ENCODE measurements around the gene DKC1. TPM values are rescaled to one million over a fixed set of nuclear protein-coding genes. Genes with fewer than 3 reads are reported as not detected.
"Not testable (repeated sequence)": the region's sequence is repeated elsewhere in the genome, so short reads cannot be mapped to it uniquely, and the experiment has no call there.

Gene DKC1
- total and polyA plus RNA-seq, 4 donors, result 24.5 to 39.6 (median 33.2) TPM

- TF ChIP-seq, protein P1, sequence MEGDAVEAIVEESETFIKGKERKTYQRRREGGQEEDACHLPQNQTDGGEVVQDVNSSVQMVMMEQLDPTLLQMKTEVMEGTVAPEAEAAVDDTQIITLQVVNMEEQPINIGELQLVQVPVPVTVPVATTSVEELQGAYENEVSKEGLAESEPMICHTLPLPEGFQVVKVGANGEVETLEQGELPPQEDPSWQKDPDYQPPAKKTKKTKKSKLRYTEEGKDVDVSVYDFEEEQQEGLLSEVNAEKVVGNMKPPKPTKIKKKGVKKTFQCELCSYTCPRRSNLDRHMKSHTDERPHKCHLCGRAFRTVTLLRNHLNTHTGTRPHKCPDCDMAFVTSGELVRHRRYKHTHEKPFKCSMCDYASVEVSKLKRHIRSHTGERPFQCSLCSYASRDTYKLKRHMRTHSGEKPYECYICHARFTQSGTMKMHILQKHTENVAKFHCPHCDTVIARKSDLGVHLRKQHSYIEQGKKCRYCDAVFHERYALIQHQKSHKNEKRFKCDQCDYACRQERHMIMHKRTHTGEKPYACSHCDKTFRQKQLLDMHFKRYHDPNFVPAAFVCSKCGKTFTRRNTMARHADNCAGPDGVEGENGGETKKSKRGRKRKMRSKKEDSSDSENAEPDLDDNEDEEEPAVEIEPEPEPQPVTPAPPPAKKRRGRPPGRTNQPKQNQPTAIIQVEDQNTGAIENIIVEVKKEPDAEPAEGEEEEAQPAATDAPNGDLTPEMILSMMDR (IDR thresholded peaks at IDR 0.05; ENCODE audit: control extremely low read depth, extremely low read depth), result no peak
- Histone ChIP-seq H3K4me1 (ENCODE audit: control insufficient read depth in 5 of 5, insufficient read depth in 5 of 5, low read length in 5 of 5) (no peaks in the 10 kb centered on the region), H3K27ac (ENCODE audit: low read depth in 1 of 2, low read length in 1 of 2) (no peak overlapping the region), H3K36me3 (ENCODE audit: control insufficient read depth in 4 of 4, insufficient read depth in 4 of 4, low read length in 4 of 4) (no peaks in the 10 kb centered on the region), H3K4me3 (no peak overlapping the region), H3K27me3 (ENCODE audit: control insufficient read depth in 3 of 3, insufficient read depth in 3 of 3, low read length in 2 of 3) (no peaks in the 10 kb centered on the region), H3K9ac (ENCODE audit: insufficient read depth in 1 of 2, low read length in 2 of 2) (no peak overlapping the region), H3K9me3 (ENCODE audit: control insufficient read depth in 4 of 4, insufficient read depth in 3 of 4, low read length in 3 of 4) (no peaks in the 10 kb centered on the region)
- DNase-seq (no peak), ATAC-seq (ENCODE audit: insufficient read depth, low FRiP score) (no peak)
- 72 to 81% methylated on average over 3 of the region's 3 CpGs for WGBS, 2 donors
These were observed 59.4 kb downstream of the DKC1 start for GRCh38 chrX:154822029-154822428.

DNA sequence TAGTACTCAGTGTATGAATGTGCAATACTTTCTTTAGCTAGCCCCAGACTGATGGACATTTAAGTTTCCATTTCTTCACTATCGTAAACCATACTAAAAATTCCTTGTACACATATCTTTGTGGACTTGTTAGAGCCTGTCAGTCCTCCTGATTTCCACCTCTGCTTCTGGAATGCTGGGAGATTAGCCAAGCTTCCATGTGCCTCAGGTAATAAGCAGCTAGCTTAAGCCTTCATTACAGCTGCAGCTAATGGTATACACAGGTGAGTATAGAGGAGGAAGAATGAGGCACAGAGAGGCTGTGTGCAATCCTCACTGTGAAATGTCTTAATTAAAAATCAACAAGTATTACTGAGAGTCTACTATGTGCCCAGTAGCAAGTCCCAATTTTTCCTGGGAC is 62.0 kb downstream of the DKC1 start:
- TF ChIP-seq, protein P1 (IDR thresholded peaks at IDR 0.05; ENCODE audit: control extremely low read depth, extremely low read depth), result no peak
- no peak for ATAC-seq (ENCODE audit: insufficient read depth, low FRiP score)
- WGBS, 2 donors, result 79 to 95% methylated on average over 1 of the region's 1 CpG

DNA sequence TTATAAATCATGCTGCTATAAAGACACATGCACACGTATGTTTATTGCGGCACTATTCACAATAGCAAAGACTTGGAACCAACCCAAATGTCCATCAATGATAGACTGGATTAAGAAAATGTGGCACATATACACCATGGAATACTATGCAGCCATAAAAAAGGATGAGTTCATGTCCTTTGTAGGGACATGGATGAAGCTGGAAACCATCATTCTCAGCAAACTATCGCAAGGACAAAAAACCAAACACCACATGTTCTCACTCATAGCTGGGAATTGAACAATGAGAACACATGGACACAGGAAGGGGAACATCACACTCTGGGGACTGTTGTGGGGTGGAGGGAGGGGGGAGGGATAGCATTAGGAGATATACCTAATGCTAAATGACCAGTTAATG is 62.9 kb downstream of the DKC1 start:
- not testable (repeated sequence) for H3K4me1 ChIP-seq (ENCODE audit: control insufficient read depth in 5 of 5, insufficient read depth in 5 of 5, low read length in 5 of 5); DNase-seq; ATAC-seq (ENCODE audit: insufficient read depth, low FRiP score); H3K27me3 ChIP-seq (ENCODE audit: control insufficient read depth in 3 of 3, insufficient read depth in 3 of 3, low read length in 2 of 3); H3K9ac ChIP-seq (ENCODE audit: insufficient read depth in 1 of 2, low read length in 2 of 2); H3K36me3 ChIP-seq (ENCODE audit: control insufficient read depth in 4 of 4, insufficient read depth in 4 of 4, low read length in 4 of 4); H3K9me3 ChIP-seq (ENCODE audit: control insufficient read depth in 4 of 4, insufficient read depth in 3 of 4, low read length in 3 of 4); H3K27ac ChIP-seq (ENCODE audit: low read depth in 1 of 2, low read length in 1 of 2); H3K4me3 ChIP-seq
- no CpG with 5 or more reads among the region's 3 CpGs for WGBS, 2 donors

More for the DNA sequence above, 62.0 kb downstream of the DKC1 start:
- no peak overlapping the region for H3K27ac ChIP-seq (ENCODE audit: low read depth in 1 of 2, low read length in 1 of 2)
- no peaks in the 10 kb centered on the region for H3K36me3 ChIP-seq (ENCODE audit: control insufficient read depth in 4 of 4, insufficient read depth in 4 of 4, low read length in 4 of 4)
- no peak overlapping the region for H3K9ac ChIP-seq (ENCODE audit: insufficient read depth in 1 of 2, low read length in 2 of 2)
- H3K27me3 ChIP-seq (ENCODE audit: control insufficient read depth in 3 of 3, insufficient read depth in 3 of 3, low read length in 2 of 3), result no peaks in the 10 kb centered on the region
- no peaks in the 10 kb centered on the region for H3K9me3 ChIP-seq (ENCODE audit: control insufficient read depth in 4 of 4, insufficient read depth in 3 of 4, low read length in 3 of 4)
- no peak for DNase-seq
- H3K4me3 ChIP-seq, result no peak overlapping the region
- no peaks in the 10 kb centered on the region for H3K4me1 ChIP-seq (ENCODE audit: control insufficient read depth in 5 of 5, insufficient read depth in 5 of 5, low read length in 5 of 5)

Small RNA genes lying within 50 kb of the gene (small RNA-seq; reads per million reads assigned to genes)
- not detected for gene SNORA36A (ENCODE audit: low replicate concordance)

Other genes starting within 250 kb of the DKC1 start
- 10 to 100 TPM; 21.5 to 48.6 TPM for gene FAM3A, start 246.6 kb upstream of the DKC1 start, total RNA-seq
- 10 to 100 TPM; 43.9 to 61.2 TPM for gene FAM3A, start 246.6 kb upstream of the DKC1 start, polyA plus RNA-seq
- 100 to 1,000 TPM in 1 of 2 donors, 10 to 100 TPM in 1; 24.3 to 106 TPM for gene G6PD, start 216.0 kb upstream of the DKC1 start, total RNA-seq
- gene G6PD, start 216.0 kb upstream of the DKC1 start, polyA plus RNA-seq, result 10 to 100 TPM; 55.4 to 75.6 TPM
- 10 to 100 TPM; 12.0 to 58.3 TPM for gene IKBKG, start 215.2 kb upstream of the DKC1 start, total RNA-seq
- 10 to 100 TPM; 23.1 to 49.6 TPM for gene IKBKG, start 215.2 kb upstream of the DKC1 start, polyA plus RNA-seq
- gene CTAG1A, start 177.7 kb upstream of the DKC1 start, total RNA-seq, result not detected
- gene CTAG1A, start 177.7 kb upstream of the DKC1 start, polyA plus RNA-seq, result not detected
- gene CTAG1B, start 143.6 kb upstream of the DKC1 start, total RNA-seq, result not detected
- gene CTAG1B, start 143.6 kb upstream of the DKC1 start, polyA plus RNA-seq, result not detected
- not detected for gene CTAG2, start 109.3 kb upstream of the DKC1 start, total RNA-seq
- 1 to 10 TPM in 1 of 2 donors, not detected in 1; 4.9 TPM for gene CTAG2, start 109.3 kb upstream of the DKC1 start, polyA plus RNA-seq
- 10 to 100 TPM; 12.2 to 12.8 TPM for gene GAB3, start 11.8 kb upstream of the DKC1 start, total RNA-seq
- gene GAB3, start 11.8 kb upstream of the DKC1 start, polyA plus RNA-seq, result 1 to 10 TPM; 4.4 to 8.2 TPM
- 10 to 100 TPM; 51.5 to 61.4 TPM for gene MPP1, start 42.6 kb downstream of the DKC1 start, total RNA-seq
- 100 to 1,000 TPM in 1 of 2 donors, 10 to 100 TPM in 1; 18.6 to 132 TPM for gene MPP1, start 42.6 kb downstream of the DKC1 start, polyA plus RNA-seq
- gene SMIM9, start 71.8 kb downstream of the DKC1 start, total RNA-seq, result under 1 TPM in 1 of 2 donors, not detected in 1; 0.28 TPM
- gene SMIM9, start 71.8 kb downstream of the DKC1 start, polyA plus RNA-seq, result not detected
- gene F8A1, start 123.5 kb downstream of the DKC1 start, total RNA-seq, result 10 to 100 TPM in 1 of 2 donors, 1 to 10 TPM in 1; 3.2 to 58.0 TPM
- gene F8A1, start 123.5 kb downstream of the DKC1 start, polyA plus RNA-seq, result 10 to 100 TPM; 23.0 to 33.9 TPM

Measured in lung (tissue), 13 donors.